Mucosa of gallbladder (tissue), 1 donor: Measurements from ENCODE around the gene ZNF554. TPM values are rescaled to one million over a fixed set of nuclear protein-coding genes. Genes with fewer than 3 reads are reported as not detected.
"Not testable (repeated sequence)": the region's sequence is repeated elsewhere in the genome, so short reads cannot be mapped to it uniquely, and the experiment has no call there.

Experiments used
- DNase-seq: peaks from one replicate; pipeline ENCODE4 v3.0.0-alpha.2; 2020; ENCODE audit warnings: low spot score
- total RNA-seq: library from RNA; stranded (reverse); gene quantifications from one replicate; pipeline ENCODE4 v1.2.1, GENCODE V29; 2021
- donor health status: DM: no; HTN: no; CAD: no.

ZNF554 gene
- total RNA-seq, 1 donor from 2014 or later = 4.6 TPM

GRCh38 chr19:2867025-2867991, 47.6 kb downstream of the ZNF554 start, which contains the start of gene ZNF556:
Gene ZNF556 (plus strand): TSS chr19:2867335. CDS start chr19:2867422, 87 bp downstream.
- no peak for DNase-seq

- no peak for DNase-seq
These were observed 50.0 kb downstream of the ZNF554 start for GRCh38 chr19:2869618-2870017.

- not testable (repeated sequence) for DNase-seq
These were observed 52.5 kb downstream of the ZNF554 start for GRCh38 chr19:2872175-2872574.

GRCh38 chr19:2877398-2878331, 58.0 kb downstream of the ZNF554 start:
- DNase-seq = no peak

GRCh38 chr19:2883686-2884439, 64.2 kb downstream of the ZNF554 start:
- DNase-seq = no peak

- no peak for DNase-seq
These were observed 66.1 kb downstream of the ZNF554 start for GRCh38 chr19:2885736-2886135.

Other genes with a start within 250 kb of the ZNF554 start
- 12.4 TPM for gene GNG7, start 117.2 kb upstream of the ZNF554 start, total RNA-seq
- 0.75 TPM for gene DIRAS1, start 98.5 kb upstream of the ZNF554 start, total RNA-seq
- 33.8 TPM for gene SLC39A3, start 79.9 kb upstream of the ZNF554 start, total RNA-seq
- gene SGTA, start 36.6 kb upstream of the ZNF554 start, total RNA-seq = 54.0 TPM
- 44.5 TPM for gene THOP1, start 34.4 kb upstream of the ZNF554 start, total RNA-seq
- gene ZNF555, start 21.6 kb downstream of the ZNF554 start, total RNA-seq = 5.8 TPM
- gene ZNF556, start 47.5 kb downstream of the ZNF554 start, total RNA-seq = not detected
- 6.0 TPM for gene ZNF57, start 81.1 kb downstream of the ZNF554 start, total RNA-seq
- 2.8 TPM for gene ZNF77, start 125.1 kb downstream of the ZNF554 start, total RNA-seq
- gene TLE6, start 157.7 kb downstream of the ZNF554 start, total RNA-seq = 0.63 TPM
- 64.6 TPM for gene TLE2, start 209.4 kb downstream of the ZNF554 start, total RNA-seq
- 629 TPM for gene TLE5, start 242.6 kb downstream of the ZNF554 start, total RNA-seq